Hepatocyte (in vitro differentiated cells): ENCODE data around the gene RRAD.

ENCODE experiments used
- EZH2phosphoT487 ChIP-seq: fragments of 200-600 bp; sonication (generic); IDR thresholded peaks from one replicate; pipeline ENCODE4 v1.6.1; 2018; ENCODE audit warnings: antibody characterized with exemption, mild to moderate bottlenecking, low read depth, moderate library complexity; ENCODE audit not compliant: unreplicated experiment, severe bottlenecking
- TF ChIP-seq, protein P1 (sequence below): fragments of 200-600 bp; sonication (generic); IDR thresholded peaks from 2 replicates; pipeline ENCODE4 v1.5.1; 2016; ENCODE audit warnings: antibody characterized with exemption, mild to moderate bottlenecking; ENCODE audit not compliant: poor library complexity

DNA sequence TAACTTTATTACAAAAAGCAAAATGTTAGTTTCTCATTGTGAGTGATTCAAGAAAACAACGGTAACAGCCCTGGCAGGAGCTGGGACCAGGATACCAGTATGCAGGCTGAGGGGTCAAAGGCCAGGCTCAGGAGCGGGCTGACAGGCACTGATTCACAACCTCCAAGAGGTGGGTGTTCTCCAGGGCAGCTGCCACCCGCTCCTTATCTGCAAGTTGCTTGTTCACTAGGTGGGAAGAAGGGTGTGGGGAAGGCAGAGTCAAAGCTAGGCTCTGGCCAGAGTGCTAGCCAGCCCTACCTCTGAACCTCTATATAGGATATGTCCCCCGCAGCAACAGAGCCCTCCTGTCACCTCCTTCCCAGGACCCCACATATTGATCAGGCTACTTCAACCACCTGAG, 6.7 kb upstream of the RRAD start:
- TF ChIP-seq EZH2phosphoT487, result no peak
- TF ChIP-seq, protein P1, sequence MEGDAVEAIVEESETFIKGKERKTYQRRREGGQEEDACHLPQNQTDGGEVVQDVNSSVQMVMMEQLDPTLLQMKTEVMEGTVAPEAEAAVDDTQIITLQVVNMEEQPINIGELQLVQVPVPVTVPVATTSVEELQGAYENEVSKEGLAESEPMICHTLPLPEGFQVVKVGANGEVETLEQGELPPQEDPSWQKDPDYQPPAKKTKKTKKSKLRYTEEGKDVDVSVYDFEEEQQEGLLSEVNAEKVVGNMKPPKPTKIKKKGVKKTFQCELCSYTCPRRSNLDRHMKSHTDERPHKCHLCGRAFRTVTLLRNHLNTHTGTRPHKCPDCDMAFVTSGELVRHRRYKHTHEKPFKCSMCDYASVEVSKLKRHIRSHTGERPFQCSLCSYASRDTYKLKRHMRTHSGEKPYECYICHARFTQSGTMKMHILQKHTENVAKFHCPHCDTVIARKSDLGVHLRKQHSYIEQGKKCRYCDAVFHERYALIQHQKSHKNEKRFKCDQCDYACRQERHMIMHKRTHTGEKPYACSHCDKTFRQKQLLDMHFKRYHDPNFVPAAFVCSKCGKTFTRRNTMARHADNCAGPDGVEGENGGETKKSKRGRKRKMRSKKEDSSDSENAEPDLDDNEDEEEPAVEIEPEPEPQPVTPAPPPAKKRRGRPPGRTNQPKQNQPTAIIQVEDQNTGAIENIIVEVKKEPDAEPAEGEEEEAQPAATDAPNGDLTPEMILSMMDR, result no peak
